Measurements from ENCODE around the gene TMEM45B. TPM values are rescaled to one million over a fixed set of nuclear protein-coding genes. Genes with fewer than 3 reads are reported as not detected.

The TMEM45B gene
- total RNA-seq: 0.60 TPM in 1 of 2 replicates, not detected in the other

DNA sequence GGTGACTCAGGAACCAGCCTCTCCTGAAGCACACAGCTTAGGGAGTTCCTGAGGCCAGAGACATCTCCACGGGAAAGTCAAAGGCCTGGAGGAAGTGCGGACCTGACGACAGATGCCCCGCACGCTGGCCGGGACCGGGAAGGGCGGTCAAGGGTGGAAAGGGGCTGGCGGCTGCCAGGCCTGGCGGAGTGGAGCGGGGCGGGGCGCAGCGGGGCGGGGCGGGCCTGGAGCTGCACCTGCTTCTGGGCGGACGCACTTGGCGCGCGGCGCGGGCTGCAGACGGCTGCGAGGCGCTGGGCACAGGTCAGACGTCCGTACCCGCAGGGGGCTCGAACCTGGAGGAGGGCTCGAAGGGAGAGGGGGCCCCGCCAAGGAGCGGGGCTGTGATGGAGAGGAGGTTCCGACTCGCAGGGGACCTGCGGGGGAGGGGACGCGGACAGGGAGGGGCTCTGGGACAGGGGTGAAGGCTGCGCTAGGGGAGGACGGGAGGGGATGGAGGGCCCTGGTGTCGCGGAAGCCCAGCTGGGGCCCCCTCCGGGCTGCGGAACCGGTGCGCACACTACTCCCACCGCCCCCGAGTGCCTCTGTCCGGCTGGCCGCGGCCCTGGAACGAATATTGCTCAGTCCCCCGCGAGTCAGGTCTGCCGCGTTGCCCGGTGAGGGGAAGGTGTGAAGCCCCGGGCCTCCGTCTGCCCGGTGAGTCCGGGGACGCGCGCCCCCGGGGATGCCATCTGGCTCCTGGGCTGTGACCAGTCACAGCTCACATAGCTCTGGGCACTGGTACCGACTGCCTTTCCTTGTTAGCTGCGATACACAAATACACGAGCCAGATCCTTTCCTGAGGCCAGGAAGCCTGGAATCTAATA lies at the start of gene TMEM45B:
TMEM45B (plus strand) TSS at position 253 of the 866 bp plus-strand sequence. CDS start 36,635 bp downstream, outside the sequence.

DNA sequence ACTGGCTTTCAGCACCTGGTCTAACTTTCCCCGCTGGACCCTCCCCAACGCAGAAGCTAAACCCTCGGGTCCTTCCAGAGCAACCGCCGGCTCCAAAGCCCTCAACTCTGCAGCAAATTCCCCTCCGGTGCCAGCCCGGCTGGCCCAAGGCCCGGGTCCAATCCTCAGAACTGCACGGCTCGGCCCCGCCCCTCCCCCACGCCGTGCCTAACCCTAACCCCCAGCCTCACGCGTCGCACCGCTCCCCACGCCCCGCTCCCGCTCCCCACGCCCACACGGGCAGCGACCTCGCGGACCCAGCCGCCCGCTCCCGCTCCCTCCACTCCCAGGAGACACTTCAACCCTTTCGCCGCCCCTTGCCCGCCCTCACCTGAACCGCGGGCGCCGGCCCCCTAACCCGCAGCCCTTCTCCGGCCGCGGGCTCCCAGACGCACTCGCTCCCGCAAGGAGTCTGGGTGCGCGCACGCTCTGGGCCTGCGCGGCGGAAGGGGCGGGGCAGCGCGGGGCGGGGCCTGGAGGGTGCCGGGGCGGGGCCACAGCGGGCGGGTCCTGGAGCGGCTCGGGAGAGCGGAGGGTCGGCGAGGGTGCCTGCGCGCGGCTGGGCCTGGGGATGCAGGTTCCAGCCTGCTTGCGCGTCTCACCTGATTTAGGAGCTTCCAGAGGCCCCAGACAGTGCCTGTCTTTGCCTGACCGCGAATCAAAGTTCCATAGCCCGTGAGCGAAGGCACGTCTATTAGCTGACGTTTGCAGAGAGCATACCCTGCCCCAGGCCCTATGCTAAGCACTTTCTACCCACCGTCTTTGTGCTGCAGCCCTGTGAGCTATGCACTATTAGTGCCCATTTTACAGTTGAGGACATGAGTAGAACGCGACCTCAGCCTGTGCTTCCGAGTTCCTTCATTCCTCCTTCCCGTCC lies 79.7 kb downstream of the TMEM45B start, which contains the start of gene NFRKB:
NFRKB (minus strand) TSS at position 453 of the 916 bp plus-strand sequence. CDS start 2,729 bp downstream, outside the sequence.

Other genes starting within 250 kb of the TMEM45B start
- gene NFRKB, start 79.7 kb downstream of the TMEM45B start, total RNA-seq: 10.2 and 16.9 TPM in 2 replicates
- 2.8 and 3.1 TPM in 2 replicates for gene PRDM10, start 187.0 kb downstream of the TMEM45B start, total RNA-seq